GM18867 (cell line): Measurements from ENCODE around the gene DR1.
"Not testable (repeated sequence)": the region's sequence is repeated elsewhere in the genome, so short reads cannot be mapped to it uniquely, and the experiment has no call there.

Source experiments
- ATAC-seq: cut with Tn5 transposase; IDR thresholded peaks from one replicate; pipeline ENCODE4 v1.9.1; 2021; ENCODE audit warnings: mild to moderate bottlenecking, moderate library complexity; ENCODE audit not compliant: unreplicated experiment

The DR1 gene

GRCh38 chr1:93374334-93375106 is 28.8 kb downstream of the DR1 start:
- no peak for ATAC-seq

DNA sequence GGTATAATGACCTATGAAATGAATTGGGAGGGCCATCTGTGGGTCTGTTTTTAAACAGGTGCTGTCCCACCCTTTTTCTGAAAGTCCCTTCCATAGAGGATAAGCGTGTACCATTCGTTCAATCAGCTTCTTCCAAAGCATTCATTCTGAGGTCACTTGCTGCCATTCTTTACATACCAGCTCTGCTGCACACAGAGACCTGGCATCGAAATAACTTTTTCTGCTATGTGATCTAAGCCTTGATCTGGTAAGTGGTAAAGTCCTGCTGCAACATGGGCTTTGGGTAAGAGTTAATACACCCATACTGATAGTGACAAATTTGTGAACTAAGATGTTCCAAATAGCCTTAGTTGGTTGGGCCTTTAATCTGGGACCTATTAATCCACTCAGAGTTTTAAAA is 38.9 kb downstream of the DR1 start:
- no peak for ATAC-seq

DNA sequence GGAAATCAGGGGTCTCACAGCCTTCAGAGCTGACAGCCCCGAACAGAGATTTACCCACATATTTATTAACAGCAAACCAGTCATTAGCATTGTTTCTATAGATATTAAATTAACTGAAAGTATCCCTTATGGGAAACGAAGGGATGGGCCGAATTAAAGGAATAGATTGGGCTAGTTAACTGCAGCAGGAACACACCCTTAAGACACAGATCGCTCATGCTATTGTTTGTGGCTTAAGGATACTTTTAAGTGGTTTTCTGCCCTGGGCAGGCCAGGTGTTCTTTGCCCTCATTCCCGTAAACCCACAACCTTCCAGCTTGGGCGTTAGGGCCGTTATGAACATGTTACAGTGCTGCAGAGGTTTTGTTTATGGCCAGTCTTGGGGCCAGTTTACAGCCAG is 40.6 kb downstream of the DR1 start:
- not testable (repeated sequence) for ATAC-seq

DNA sequence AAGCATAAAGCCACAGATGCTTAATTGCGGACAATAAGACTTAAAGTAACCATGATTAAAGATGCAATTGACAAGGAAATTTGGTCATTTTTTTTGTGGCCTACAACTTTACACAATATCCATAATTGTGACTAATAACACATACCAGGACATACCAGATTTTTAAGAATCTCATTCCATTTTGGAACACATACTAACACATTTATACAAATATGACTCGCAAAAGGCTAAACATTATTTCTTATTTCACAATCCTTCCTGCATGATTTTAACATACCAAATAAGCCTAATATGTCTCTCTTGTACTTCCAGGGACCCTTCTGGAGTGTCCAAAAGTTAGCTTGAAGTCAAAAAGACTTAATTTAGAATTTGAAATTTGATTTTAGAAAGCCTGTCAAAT is 48.8 kb downstream of the DR1 start:
- no peak for ATAC-seq

- ATAC-seq: no peak
Measured at GRCh38 chr1:93395195-93395594, 49.5 kb downstream of the DR1 start.

GRCh38 chr1:93399781-93400180 is 54.1 kb downstream of the DR1 start:
- no peak for ATAC-seq

DNA sequence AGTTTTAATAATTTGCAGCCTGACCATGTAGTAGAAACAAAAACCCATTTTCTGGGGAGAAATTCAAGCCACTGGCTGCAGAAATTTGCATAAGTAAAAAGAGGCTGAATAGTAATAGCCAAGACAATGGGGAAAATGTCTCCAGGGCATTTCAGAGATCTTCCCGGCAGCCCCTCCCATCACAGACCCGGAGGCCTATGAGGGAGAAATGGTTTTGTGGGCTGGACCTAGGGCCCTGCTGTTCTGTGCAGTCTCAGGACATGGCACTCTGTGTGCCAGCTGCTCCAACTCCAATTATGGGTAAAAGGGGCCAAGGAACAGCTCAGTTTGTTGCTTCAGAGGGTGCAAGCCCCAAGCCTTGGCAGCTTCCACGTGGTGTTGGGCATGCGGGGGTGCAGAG is 62.5 kb downstream of the DR1 start:
- no peak for ATAC-seq

DNA sequence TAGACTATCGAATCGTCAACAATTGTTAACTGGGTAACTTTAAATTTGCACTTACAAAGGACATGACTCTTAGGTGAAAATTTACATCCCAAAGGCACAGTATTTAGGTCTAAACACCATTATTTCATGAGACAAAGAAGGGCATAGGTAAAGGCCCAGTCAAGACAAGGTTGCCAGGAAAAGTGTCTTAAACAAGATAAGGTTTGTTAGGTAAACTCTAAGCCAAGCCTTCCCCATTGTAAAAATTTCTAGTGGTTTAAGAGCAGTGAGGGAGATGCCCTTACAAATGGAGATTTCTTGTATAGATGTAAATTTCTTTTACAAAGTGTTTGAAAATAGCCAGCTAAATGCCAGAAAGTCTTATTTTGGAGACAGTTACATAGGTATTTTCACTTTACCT is 65.3 kb downstream of the DR1 start:
- ATAC-seq: no peak

- ATAC-seq: no peak
Measured at GRCh38 chr1:93414749-93415148, 69.0 kb downstream of the DR1 start.

DNA sequence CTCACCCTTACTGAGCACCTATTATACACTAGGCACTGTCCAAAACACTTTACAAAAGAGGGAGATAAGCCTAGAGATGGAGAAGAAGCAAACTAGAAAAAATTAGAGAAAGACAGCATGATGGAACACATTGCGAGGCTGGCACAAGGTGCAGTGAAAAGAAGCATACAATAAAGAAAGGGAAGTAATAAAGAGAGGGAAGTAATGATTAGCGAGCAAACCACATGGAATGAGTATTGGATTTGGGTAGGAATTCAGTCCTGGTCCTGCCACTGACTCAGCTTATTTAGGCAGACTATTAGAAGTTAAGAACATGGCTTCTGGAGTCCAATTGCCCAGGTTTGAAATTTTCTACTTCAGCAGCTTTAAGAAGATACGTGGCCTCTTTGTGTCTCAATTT is 69.6 kb downstream of the DR1 start:
- no peak for ATAC-seq

- ATAC-seq: no peak
Measured at GRCh38 chr1:93416183-93416582, 70.5 kb downstream of the DR1 start.
